Amniotic stem cell (primary cell): ENCODE data around the gene SLC7A1.
A peak's percentile ranks its signal among the peaks of the same experiment; 100 is the strongest.

Source experiments
- DNase-seq: peaks from one replicate; lab custom pipeline; 2025; lab: John Stamatoyannopoulos, UW

Gene SLC7A1

DNA sequence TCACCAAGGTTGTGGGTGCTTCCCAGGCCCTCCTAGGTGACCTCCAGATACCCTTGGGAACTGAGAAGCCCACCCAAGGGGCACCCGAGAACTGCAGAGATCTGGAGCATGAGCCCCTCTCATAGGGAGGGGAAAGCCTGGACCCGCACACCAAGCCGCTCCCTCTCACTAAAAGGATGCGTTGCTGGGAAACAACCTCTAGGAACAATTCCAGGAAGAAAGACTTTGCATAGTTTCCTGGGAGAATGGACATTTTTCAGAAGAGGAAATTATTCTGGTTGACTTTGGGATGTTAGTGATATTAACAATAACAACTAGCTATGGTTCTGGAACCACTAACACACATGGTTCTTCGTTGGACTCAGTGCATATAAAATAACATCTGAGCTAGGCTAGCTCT lies 64.6 kb downstream of the SLC7A1 start:
- DNase-seq = no peak

GRCh38 chr13:29529754-29530153 lies 65.7 kb downstream of the SLC7A1 start:
- DNase-seq = no peak

GRCh38 chr13:29527916-29528315 lies 67.6 kb downstream of the SLC7A1 start:
- no peak for DNase-seq

- no peak for DNase-seq
Measured at GRCh38 chr13:29527511-29527910, 68.0 kb downstream of the SLC7A1 start.

DNA sequence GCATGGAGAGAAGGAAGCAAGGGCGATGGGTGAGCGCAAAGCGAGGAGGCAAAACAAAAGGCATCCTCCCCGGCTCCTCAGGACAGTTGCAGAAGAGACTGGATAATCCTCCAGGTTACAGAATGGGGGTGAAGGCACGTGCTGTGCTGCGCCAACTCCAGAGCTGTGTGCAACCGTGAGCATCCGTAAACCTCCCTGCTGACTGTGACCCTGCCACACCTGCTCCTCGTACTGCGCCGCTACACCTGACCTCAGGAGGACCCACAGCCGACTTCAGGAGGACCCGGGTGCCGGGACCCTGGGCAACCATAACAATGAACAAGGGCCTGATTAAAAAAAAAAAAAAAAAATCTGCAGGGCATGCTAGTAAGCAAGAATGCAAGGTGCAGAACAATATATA lies 68.7 kb downstream of the SLC7A1 start:
- no peak for DNase-seq

GRCh38 chr13:29525757-29526156 lies 69.7 kb downstream of the SLC7A1 start:
- DNase-seq = no peak

DNA sequence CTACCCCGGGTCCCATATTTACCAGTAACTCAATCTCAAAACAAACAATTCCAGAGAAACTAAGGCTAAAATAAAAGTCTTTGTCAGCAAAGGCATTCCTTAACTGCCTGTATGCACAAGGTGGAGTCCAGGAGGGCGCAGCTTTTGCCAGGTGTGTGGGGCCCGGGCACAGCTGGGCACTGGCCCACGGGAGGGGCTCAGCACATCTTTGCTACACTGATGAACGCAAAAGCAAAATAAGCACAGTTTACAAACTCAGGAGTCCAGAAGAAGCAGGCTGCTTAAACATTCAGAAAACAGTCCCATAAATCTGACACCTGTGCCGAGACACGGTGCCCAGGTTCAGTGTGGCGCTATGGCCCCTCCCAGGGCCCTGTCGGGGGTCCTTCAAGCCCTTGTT lies 70.8 kb downstream of the SLC7A1 start:
- DNase-seq = no peak

DNA sequence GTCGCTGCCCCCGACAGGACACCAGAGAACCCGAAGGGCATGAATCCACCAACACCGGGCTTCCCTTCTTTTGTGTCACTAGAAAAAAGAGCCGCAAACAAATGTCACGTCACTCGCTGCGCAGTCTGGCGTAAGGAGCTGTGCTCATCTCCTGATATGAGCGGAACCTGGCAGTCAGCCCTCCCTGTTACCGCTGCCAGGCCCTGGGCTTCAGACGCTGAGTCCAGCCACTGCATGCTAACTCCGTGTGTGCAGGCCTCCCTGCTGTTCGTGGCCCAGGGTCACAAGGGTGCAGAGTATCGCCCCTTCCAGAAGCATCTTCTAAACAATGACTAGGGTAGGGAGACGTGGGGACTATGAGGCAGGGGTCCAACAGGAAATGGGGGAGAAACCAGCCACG lies 71.3 kb downstream of the SLC7A1 start:
- DNase-seq = no peak

GRCh38 chr13:29523199-29523961 lies 72.1 kb downstream of the SLC7A1 start:
- DNase-seq = no peak

- peak; percentile 58 for DNase-seq
Measured at GRCh38 chr13:29522044-29522685, 73.3 kb downstream of the SLC7A1 start.

DNA sequence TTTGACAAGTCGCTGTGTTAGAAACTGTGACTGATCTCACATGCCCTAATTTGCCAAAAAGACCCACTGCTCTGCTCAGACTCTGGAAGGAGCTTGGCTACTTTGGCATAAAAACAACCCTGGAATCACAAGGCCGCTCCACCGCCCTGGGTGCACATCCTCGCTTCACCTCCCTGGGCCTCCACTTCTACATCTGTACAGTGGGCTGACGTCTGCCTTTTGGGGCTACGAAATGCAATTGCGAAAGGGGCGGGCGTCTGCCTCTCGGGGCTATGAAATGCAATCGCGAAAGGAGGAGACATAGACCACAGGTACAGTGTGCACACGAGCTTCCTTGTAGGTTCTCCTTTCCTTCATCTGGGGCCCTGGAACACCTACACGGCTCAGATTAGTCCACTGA lies 74.2 kb downstream of the SLC7A1 start:
- DNase-seq = no peak

DNA sequence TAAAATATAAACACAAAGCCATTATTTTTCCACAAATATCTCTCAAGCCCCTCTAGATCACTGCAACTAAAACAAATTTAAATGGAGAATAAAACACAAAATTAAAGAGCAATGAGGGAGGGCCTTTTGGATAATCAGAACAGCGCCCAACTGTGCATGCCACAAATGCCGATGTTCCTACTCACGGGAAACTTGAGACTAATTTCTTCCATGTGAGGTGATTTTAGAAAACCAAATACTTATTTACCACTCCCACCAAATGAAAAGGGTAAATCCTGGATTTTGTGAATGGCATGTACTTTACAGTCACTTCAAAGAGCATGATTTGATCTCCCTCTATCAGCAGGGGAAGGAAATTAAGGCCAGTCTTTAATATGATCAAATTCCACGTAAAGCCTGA lies 74.8 kb downstream of the SLC7A1 start:
- DNase-seq = peak; percentile 61

DNA sequence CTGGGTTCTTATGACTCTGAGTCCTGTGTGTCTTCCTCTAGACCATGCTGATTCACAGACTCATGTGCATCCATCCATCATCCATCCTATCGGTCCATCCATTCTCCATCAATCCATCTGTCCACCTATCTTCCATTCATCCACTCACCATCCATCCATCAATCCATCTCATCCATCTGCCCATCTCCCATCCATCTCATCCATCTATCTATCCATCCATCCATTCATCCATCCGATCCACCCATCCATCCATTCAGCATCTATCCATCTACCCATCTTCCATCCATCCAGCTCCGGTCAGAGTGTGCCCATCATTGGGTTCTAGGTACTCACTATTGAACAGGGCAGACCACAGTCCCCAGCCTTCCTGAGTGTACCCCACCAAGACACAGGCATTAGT lies 75.6 kb downstream of the SLC7A1 start:
- DNase-seq = no peak

DNA sequence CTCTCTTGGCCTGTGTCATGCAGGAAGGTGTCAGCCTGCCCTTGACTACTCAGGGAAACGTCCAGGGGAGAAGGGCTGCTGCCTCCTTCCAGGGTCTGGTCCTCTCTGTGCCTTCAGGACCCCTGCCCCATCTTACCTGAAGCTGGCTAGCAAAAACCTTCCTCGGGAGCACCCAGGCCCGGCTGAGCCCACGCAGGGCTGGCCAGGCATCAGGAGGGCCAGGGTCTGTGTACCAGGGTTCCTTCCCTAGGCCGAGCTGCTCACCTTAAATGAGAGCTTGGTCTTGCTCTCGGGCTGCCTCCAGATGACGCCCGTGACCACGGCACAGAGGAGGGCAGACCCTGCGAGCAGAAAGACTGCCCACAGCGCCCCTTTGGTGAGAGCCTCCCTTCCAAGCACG lies 78.6 kb downstream of the SLC7A1 start:
- no peak for DNase-seq

GRCh38 chr13:29516012-29516411 lies 79.5 kb downstream of the SLC7A1 start:
- DNase-seq = no peak

GRCh38 chr13:29515372-29515771 lies 80.1 kb downstream of the SLC7A1 start:
- no peak for DNase-seq

GRCh38 chr13:29514720-29515310 lies 80.7 kb downstream of the SLC7A1 start:
- no peak for DNase-seq

DNA sequence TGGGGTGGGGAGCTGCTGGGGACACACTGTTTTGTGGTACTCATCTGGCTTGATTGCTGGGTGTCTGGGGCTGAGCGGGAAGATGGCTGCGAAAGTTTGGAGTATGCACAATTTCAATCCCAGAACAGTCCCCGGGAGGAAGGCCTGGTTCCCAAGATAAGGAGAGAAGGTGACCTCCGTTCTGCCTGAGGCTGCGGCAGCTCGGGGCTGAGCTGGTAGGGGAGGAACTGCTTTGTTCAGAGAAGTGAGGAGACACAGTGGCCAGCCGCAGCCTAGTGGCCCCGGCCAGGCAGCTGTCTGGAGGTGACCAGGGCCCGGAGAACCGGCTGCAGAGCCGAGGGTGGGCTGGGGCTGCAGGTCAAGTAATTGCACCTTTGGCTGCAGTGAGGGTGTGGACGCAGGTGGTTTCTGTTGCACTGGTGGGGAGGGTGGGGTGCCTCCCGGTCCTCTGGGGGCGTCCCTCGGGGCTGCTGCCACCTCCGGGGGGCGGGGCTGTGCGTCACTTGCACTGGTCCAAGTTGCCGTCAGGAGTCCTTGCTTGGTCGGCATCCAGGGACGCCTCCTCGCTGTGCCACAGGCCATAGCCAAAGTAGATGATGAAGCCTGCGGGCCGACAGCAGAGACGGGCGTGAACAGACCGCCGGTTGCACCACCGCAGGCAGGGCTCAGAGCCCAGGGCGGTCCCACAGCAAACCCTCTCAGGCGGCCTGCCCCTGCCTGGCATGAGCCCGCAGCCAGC lies 81.3 kb downstream of the SLC7A1 start:
- DNase-seq = no peak

- no peak for DNase-seq
Measured at GRCh38 chr13:29513002-29513980, 82.2 kb downstream of the SLC7A1 start.

GRCh38 chr13:29511980-29512379 lies 83.5 kb downstream of the SLC7A1 start:
- DNase-seq = no peak

DNA sequence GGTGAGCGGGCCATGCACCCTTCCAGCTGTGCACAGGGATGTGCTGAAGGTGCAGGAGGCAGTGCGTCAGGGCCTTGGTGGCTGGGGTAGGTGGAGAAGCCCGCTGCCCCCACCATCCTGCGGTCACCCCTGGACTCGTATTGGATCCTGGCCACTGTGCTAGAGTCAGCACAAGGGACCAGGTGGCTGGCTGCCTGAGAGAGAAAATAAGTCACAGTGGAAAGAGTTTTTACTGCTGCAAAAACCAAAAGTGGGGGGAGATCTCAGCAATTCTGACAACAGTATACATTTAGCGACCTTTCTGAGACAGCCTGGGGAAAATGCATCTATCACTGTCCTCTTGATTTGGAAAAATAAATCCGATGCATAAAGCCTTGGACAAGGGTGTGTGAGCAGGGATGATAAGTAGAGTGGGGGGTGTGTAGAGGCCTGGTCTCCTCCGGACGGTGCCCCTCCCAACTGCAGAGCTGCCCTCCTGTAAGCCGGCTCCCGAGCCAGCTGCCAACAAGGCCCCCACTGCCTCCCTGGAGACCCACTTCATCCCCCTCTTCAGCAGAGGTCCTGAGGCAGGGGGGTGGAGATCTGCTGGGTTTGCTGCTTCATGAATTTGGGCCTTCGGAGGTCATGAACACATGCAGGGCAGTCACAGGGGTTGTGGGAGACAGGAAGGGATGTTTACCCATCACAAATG lies 84.2 kb downstream of the SLC7A1 start:
- no peak for DNase-seq
